Activated naive CD8-positive, alpha-beta T cell (primary cell): ENCODE results near the gene AGBL5.
"Not testable (repeated sequence)": the region's sequence is repeated elsewhere in the genome, so short reads cannot be mapped to it uniquely, and the experiment has no call there.

Experiments used
- H3K27ac Mint-ChIP-seq: one replicate; pipeline ENCODE4 v1.8.0; 2021; ENCODE audit warnings: mixed read lengths
- H3K27me3 Mint-ChIP-seq: one replicate; pipeline ENCODE4 v1.8.0; 2021; ENCODE audit warnings: mixed read lengths
- H3K36me3 Mint-ChIP-seq: one replicate; pipeline ENCODE4 v1.8.0; 2021; ENCODE audit warnings: mixed read lengths
- H3K4me1 Mint-ChIP-seq: one replicate; pipeline ENCODE4 v1.8.0; 2021; ENCODE audit warnings: low read depth, mixed read lengths
- H3K4me3 Mint-ChIP-seq: one replicate; pipeline ENCODE4 v1.8.0; 2021; ENCODE audit warnings: mild to moderate bottlenecking, mixed read lengths
- H3K9me3 Mint-ChIP-seq: one replicate; pipeline ENCODE4 v1.8.0; 2021; ENCODE audit warnings: low read depth, mixed read lengths

Gene AGBL5

DNA sequence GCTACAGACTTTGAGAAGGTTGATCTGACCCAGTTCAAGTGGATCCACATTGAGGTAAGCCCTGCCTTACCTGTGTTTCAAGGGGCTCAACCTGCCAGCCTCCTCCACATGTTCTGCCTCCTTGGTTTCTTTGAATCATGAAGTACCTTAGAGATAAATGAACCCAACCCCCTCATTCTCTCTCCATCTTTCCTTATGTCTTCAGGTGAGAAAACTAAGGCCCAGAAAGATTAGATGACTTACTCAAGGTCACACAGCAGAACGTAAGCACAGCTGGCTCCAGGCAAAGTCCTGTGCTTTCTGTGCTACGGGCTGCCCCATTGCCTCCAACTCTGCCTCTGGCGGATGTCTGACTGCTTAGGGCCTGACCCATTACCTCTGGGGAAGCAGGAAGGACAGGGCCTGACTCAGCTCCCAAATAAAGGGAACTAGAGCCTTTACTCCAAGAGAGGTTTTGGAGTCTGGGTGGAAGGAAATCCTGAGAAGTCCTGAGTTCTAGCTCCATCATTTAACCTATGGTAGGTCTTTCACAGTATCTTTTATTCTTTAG lies 45.4 kb downstream of the AGBL5 start:
- H3K27me3 Mint-ChIP-seq, result no peaks in the 10 kb centered on the region
- no peak overlapping the region for H3K4me3 Mint-ChIP-seq

DNA sequence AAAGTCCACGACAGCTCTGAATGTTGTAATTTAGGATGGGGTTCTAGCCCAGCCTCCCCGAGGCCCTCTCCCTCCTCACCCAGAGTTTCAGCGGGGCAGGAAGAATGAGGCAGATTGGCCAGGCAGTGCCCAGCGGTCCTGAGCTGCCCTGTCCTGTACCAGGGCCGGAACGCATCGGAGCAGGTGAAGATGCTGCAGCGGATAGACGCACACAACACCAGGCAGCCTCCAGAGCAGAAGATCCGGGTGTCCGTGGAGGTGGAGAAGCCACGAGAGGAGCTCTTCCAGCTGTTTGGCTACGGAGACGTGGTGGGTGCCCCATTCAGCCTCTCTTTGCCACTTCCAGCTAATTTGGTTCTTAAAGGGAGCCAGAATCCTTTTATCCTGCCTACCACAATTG lies 45.9 kb downstream of the AGBL5 start:
- peaks cover 9% of the 10 kb centered on the region for H3K4me1 Mint-ChIP-seq
- H3K27me3 Mint-ChIP-seq, result no peaks in the 10 kb centered on the region
- no peak overlapping the region for H3K4me3 Mint-ChIP-seq
- no peaks in the 10 kb centered on the region for H3K9me3 Mint-ChIP-seq
- no peaks in the 10 kb centered on the region for H3K36me3 Mint-ChIP-seq
- no peak overlapping the region for H3K27ac Mint-ChIP-seq

More for the DNA sequence above, 45.4 kb downstream of the AGBL5 start:
- Mint-ChIP-seq H3K9me3 (no peaks in the 10 kb centered on the region), H3K36me3 (no peaks in the 10 kb centered on the region), H3K4me1 (peaks cover 9% of the 10 kb centered on the region), H3K27ac (no peak overlapping the region)

DNA sequence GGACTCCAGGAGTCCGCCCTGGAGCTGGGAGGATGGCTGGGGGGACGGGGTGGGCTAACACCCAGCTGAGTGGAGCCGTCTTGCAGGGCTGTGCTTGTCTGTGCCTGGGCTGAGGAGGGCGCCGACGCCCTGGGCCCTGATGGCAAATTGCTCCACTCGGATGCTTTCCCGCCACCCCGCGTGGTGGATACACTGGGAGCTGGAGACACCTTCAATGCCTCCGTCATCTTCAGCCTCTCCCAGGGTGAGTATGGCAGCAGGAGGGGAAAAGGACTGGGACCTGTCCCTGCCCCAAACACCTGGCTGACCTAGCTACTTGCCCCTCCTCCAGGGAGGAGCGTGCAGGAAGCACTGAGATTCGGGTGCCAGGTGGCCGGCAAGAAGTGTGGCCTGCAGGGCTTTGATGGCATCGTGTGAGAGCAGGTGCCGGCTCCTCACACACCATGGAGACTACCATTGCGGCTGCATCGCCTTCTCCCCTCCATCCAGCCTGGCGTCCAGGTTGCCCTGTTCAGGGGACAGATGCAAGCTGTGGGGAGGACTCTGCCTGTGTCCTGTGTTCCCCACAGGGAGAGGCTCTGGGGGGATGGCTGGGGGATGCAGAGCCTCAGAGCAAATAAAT lies 48.0 kb downstream of the AGBL5 start:
- Mint-ChIP-seq H3K27me3 (no peaks in the 10 kb centered on the region), H3K4me1 (peaks cover 9% of the 10 kb centered on the region), H3K36me3 (no peaks in the 10 kb centered on the region), H3K4me3 (no peak overlapping the region), H3K9me3 (no peaks in the 10 kb centered on the region), H3K27ac (no peak overlapping the region)

DNA sequence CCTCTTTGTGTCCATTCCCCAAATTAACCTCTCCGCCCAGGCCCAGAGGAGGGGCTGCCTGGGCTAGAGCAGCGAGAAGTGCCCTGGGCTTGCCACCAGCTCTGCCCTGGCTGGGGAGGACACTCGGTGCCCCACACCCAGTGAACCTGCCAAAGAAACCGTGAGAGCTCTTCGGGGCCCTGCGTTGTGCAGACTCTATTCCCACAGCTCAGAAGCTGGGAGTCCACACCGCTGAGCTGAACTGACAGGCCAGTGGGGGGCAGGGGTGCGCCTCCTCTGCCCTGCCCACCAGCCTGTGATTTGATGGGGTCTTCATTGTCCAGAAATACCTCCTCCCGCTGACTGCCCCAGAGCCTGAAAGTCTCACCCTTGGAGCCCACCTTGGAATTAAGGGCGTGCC lies 48.6 kb downstream of the AGBL5 start:
- Mint-ChIP-seq H3K27ac (no peak overlapping the region), H3K4me3 (no peak overlapping the region), H3K9me3 (no peaks in the 10 kb centered on the region), H3K4me1 (peaks cover 9% of the 10 kb centered on the region), H3K36me3 (no peaks in the 10 kb centered on the region), H3K27me3 (no peaks in the 10 kb centered on the region)

DNA sequence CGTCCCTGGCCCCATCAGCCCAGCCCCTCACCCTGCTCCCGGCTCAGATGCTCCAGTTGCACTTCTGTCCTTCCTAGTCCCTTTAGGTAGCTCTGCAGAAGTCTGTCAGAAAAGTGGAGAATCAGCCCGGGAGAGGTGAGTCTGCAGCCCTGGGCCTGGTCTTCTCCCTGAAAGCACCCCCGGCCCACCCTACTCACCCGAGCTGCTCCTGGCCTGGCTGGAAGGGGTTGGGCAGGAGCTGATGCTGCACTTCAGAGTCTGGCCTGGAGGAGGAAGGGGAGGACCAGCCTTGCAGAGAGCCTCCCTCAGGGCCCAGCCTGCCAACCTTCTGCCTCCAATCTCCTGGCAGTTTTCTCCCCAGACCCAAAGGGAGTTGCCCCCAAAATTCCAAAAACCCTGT lies 50.9 kb downstream of the AGBL5 start:
- Mint-ChIP-seq H3K36me3 (peaks cover 2% of the 10 kb centered on the region), H3K4me3 (no peak overlapping the region), H3K27ac (no peak overlapping the region), H3K27me3 (peaks cover 3% of the 10 kb centered on the region), H3K9me3 (no peaks in the 10 kb centered on the region), H3K4me1 (no peaks in the 10 kb centered on the region)

DNA sequence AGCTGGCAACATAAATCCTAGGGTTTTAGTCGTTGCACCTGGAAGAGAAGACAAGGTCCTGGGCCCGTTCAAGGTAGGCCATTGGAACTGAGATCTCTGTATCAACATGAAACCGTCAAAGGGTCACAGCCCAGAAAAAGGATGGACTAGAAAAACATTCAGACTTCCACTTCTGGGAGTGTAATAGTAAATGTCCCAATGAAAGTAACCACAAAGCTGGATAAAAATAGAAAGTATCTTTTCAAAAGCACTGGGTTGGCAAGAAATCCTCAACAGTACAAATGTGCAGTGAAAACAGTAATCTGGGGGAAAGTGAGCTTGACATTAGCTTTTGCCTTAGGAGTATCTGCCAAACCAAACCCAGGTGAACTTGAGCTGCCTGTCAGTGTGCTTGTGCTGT lies 54.5 kb downstream of the AGBL5 start:
- no peak overlapping the region for H3K27ac Mint-ChIP-seq
- no peaks in the 10 kb centered on the region for H3K9me3 Mint-ChIP-seq
- peaks cover 3% of the 10 kb centered on the region for H3K27me3 Mint-ChIP-seq
- peaks cover 4% of the 10 kb centered on the region for H3K36me3 Mint-ChIP-seq
- no peaks in the 10 kb centered on the region for H3K4me1 Mint-ChIP-seq
- H3K4me3 Mint-ChIP-seq, result no peak overlapping the region

DNA sequence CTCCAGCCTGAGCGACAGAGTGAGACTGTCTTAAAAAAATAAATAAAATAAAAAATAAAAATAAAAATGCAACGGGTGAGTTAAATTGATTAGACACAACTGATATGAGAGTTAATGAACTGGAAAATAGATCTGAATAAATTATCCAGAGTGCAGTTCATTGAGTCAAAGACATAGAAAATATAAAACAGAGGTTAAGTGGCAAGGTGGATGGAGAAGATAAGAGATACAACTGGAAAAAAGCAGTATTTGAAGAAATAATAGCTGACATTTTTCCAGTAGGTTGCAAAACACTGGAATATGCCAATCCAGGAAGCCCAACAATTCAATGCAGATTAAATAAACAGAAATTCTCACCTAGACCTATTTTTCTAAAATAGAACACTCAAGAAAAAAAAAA lies 56.8 kb downstream of the AGBL5 start:
- H3K27me3 Mint-ChIP-seq, result peaks cover 3% of the 10 kb centered on the region

DNA sequence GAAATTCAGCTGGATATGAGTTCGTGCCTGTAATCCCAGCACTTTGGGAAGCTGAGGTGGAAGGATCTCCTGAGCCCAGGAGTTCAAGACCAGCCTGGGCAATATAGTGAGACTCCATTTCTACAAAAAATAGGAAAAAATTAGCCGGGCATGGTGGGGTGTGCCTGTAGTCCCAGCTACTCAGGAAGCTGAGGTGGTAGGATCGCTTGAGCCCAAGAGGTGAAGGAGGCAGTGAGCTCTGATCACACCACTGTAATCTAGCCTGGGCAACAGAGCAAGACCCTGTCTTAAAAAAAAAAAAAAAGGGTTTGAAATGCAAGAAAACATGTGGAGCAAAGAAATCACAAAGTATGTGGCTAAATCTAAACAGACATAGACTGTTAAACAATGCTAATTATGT lies 57.6 kb downstream of the AGBL5 start:
- Mint-ChIP-seq H3K9me3 (no peaks in the 10 kb centered on the region), H3K27ac (no peak overlapping the region)

More for the DNA sequence above, 56.8 kb downstream of the AGBL5 start:
- Mint-ChIP-seq H3K4me1 (no peaks in the 10 kb centered on the region), H3K4me3 (no peak overlapping the region), H3K36me3 (peaks cover 4% of the 10 kb centered on the region), H3K9me3 (no peaks in the 10 kb centered on the region), H3K27ac (no peak overlapping the region)

DNA sequence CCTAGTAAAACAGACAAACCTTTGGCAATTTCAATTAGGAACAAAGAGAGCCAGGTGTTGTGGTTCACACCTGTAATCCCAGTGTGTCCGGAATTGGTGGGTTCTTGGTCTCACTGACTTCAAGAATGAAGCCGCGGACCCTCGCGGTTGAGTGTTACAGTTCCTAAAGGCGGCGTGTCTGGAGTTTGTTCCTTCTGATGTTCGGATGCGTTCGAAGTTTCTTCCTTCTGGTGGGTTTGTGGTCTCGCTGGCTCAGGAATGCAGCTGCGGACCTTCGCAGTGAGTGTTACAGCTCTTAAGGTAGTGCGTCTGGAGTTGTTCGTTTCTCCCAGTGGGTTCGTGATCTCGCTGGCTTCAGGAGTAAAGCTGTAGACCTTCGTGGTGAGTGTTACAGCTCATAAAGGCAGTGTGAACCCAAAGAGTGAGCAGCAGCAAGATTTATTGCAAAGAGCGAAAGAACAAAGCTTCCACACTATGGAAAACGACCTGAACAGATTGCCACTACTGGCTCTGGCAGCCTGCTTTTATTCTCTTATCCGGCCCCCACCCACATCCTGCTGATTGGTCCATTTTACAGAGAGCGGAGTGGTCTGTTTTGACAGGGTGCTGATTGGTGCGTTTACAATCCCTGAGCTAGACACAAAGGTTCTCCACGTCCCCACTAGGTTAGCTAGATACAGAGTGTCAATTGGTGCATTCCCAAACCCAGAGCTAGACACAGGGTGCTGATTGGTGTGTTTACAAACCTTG lies 59.3 kb downstream of the AGBL5 start:
- H3K36me3 Mint-ChIP-seq, H3K27me3 Mint-ChIP-seq, H3K27ac Mint-ChIP-seq, H3K4me1 Mint-ChIP-seq, H3K9me3 Mint-ChIP-seq: not testable (repeated sequence)
- H3K4me3 Mint-ChIP-seq, result peak overlapping the region; percentile 27

More for the DNA sequence above, 57.6 kb downstream of the AGBL5 start:
- Mint-ChIP-seq H3K4me1 (no peaks in the 10 kb centered on the region), H3K4me3 (no peak overlapping the region), H3K36me3 (peaks cover 4% of the 10 kb centered on the region), H3K27me3 (peaks cover 3% of the 10 kb centered on the region)

DNA sequence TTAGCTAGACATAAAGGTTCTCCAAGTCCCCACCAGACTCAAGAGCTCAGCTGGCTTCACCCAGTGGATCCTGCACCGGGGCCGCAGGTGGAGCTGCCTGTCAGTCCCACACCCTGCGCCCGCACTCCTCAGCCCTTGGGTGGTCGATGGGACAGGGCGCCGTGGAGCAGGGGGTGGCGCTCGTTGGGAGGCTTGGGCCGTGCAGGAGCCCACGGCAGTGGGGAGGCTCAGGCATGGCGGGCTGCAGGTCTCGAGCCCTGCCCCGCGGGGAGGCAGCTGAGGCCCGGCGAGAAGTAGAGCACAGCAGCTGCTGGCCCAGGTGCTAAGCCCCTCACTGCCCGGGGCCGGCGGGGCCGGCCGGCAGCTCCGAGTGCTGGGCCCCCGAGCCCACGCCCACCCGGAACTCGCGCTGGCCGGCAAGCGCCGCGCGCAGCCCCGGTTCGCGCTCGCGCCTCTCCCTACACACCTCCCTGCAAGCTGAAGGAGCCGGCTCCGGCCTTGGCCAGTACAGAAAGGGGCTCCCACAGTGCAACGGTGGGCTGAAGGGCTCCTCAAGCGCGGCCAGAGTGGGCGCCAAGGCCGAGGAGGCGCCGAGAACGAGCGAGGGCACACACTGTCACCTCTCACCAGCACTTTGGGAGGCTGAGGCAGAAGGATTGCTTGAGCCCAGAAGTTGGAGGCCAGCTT lies 60.1 kb downstream of the AGBL5 start:
- not testable (repeated sequence) for H3K4me3 Mint-ChIP-seq, H3K27me3 Mint-ChIP-seq, H3K36me3 Mint-ChIP-seq, H3K9me3 Mint-ChIP-seq, H3K4me1 Mint-ChIP-seq, H3K27ac Mint-ChIP-seq

DNA sequence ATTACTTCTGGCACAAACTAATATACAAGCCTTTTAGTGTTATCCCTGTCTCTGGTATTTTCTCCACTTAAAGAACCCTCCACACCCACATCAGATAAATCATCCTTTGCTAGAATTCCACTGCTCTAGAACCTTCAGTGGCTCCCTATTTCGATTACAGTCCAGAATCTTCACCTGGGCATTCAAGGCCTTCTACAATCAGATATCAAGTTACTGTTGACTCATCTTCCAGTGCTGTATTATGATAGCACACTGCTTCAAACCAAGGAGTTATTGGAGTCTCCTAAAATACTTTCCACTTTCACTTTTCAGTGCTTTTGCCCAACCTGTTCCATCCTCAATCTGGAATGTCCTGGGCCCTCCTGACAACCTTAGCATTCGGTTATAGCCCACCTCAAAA lies 64.1 kb downstream of the AGBL5 start:
- Mint-ChIP-seq H3K27ac (no peak overlapping the region), H3K9me3 (no peaks in the 10 kb centered on the region)

DNA sequence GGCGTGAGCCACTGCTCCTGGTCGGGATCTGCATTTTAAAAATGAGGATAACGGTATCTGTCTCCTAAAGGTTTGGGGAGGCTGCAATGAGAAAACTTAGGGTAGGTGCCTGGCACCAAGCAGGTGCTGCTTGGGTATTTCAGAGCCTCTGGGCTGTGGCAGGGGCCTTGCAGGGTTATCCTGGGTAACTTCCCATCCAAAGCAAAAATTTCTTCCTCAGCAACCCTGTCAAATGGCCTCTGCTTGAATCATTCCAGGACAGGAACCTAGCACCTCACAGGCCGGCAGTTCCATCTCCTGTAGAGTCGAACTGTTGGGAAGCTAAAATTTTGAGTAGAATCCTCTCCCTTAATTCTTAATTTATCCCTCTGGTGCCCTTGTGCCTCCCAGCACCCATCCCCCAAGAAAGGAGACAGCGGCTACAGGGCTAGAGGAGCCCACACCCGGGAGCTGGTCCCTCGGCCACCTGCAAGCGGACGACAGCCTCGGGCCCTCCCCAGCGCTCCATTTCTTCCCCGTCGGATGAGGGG lies 66.6 kb downstream of the AGBL5 start:
- Mint-ChIP-seq H3K9me3 (no peaks in the 10 kb centered on the region), H3K36me3 (peaks cover 4% of the 10 kb centered on the region), H3K27ac (no peak overlapping the region), H3K4me3 (peak overlapping the region; percentile 70), H3K4me1 (peaks cover 11% of the 10 kb centered on the region), H3K27me3 (peaks cover 13% of the 10 kb centered on the region)

More for the DNA sequence above, 64.1 kb downstream of the AGBL5 start:
- Mint-ChIP-seq H3K4me1 (peaks cover 7% of the 10 kb centered on the region), H3K4me3 (no peak overlapping the region), H3K27me3 (peaks cover 13% of the 10 kb centered on the region), H3K36me3 (peaks cover 6% of the 10 kb centered on the region)

DNA sequence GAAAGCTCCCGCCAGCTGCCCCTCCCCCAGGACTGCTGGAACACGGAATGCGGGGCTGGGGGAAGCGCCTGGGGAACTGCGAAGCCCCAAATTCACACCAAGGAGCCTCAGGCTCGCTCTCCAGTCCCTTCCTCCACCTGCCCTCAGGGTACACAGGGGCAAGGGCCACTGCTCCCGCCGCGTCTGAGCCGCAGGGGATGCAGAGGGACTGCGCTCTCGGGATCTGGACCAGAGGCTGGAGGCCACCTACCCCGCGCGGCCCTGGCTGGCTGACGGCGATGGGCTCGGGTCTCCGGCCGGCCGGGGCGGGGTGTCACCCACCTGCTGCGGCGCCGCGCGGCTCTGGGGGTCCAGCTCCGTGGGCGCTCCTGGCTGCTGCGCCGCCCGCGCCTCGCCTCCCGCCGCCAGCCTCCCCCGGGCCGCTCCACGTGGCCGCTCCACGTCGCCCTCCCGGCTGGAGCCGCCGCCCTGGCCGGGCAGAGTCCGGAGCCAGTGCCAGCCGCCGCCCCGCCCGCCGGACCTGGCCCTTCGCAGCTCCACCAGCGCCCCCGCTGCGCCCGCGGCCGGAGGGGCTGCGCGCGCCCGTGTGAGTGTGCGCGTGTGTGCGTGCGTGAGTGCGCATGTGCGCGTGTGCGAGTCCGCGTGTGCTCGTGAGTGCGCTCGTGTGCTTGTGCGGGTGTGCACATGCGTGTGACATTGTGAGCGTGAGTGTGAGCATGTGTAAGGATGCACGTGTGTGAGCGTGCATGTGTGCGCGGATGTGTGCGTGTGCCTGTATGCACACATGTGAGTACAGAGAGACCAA lies 67.3 kb downstream of the AGBL5 start, which contains the start of gene CGREF1:
TSS of gene CGREF1 (minus strand) at position 604 of the 805 bp plus-strand sequence. CDS start 14,762 bp downstream, outside the sequence.
- H3K4me1 Mint-ChIP-seq, result peaks cover 14% of the 10 kb centered on the region
- H3K27me3 Mint-ChIP-seq, result peaks cover 13% of the 10 kb centered on the region
- H3K27ac Mint-ChIP-seq, result peak within 1 kb of the TSS; percentile 88
- no peaks in the 10 kb centered on the region for H3K9me3 Mint-ChIP-seq
- peak within 1 kb of the TSS; percentile 88 for H3K4me3 Mint-ChIP-seq
- peaks cover 4% of the 10 kb centered on the region for H3K36me3 Mint-ChIP-seq

DNA sequence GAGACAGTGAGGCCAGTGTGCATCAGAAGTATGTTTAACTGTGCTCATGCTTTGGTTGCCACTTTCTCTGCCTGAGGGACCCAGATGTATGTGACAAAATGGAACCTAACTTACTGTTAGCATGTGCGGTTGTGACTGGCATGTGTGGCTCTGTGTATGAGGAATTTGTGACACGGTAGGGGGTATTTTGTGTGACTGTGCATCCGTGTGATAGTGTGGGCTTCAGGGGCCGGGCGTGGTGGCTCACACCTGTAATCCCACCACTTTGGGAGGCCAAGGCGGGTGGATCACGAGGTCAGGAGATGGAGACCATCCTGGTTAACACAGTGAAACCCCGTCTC lies 67.8 kb downstream of the AGBL5 start:
- H3K36me3 Mint-ChIP-seq, H3K9me3 Mint-ChIP-seq: not testable (repeated sequence)
- peak overlapping the region; percentile 88 for H3K4me3 Mint-ChIP-seq
- peak overlapping the region; percentile 88 for H3K27ac Mint-ChIP-seq
- peaks cover 13% of the 10 kb centered on the region for H3K27me3 Mint-ChIP-seq
- peaks cover 18% of the 10 kb centered on the region for H3K4me1 Mint-ChIP-seq
